HL-60 (cell line): ENCODE data around the gene CUEDC2.

Source experiments
- GABPA ChIP-seq: IDR thresholded peaks from 2 replicates; pipeline ENCODE4 v1.6.1; 2012; ENCODE audit warnings: low read depth
- POLR2AphosphoS5 ChIP-seq: IDR thresholded peaks from 2 replicates; pipeline ENCODE4 v1.6.1; 2012; ENCODE audit warnings: low read depth
- REST ChIP-seq: IDR thresholded peaks from 2 replicates; pipeline ENCODE4 v1.6.1; 2012; ENCODE audit warnings: low read depth; ENCODE audit not compliant: insufficient replicate concordance
- SPI1 ChIP-seq: IDR thresholded peaks from 2 replicates; pipeline ENCODE4 v1.6.1; 2012; ENCODE audit warnings: low read depth, mild to moderate bottlenecking, borderline replicate concordance
- TF ChIP-seq, protein P1 (sequence below): IDR thresholded peaks from one replicate; pipeline ENCODE4 v1.5.1; 2011; ENCODE audit warnings: low read length, control low read depth, inconsistent platforms; ENCODE audit not compliant: insufficient read depth

GRCh38 chr10:102425444-102425843 lies 6.9 kb downstream of the CUEDC2 start:
- TF ChIP-seq POLR2AphosphoS5 = no peak
- TF ChIP-seq, protein P1, sequence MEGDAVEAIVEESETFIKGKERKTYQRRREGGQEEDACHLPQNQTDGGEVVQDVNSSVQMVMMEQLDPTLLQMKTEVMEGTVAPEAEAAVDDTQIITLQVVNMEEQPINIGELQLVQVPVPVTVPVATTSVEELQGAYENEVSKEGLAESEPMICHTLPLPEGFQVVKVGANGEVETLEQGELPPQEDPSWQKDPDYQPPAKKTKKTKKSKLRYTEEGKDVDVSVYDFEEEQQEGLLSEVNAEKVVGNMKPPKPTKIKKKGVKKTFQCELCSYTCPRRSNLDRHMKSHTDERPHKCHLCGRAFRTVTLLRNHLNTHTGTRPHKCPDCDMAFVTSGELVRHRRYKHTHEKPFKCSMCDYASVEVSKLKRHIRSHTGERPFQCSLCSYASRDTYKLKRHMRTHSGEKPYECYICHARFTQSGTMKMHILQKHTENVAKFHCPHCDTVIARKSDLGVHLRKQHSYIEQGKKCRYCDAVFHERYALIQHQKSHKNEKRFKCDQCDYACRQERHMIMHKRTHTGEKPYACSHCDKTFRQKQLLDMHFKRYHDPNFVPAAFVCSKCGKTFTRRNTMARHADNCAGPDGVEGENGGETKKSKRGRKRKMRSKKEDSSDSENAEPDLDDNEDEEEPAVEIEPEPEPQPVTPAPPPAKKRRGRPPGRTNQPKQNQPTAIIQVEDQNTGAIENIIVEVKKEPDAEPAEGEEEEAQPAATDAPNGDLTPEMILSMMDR = no peak
- TF ChIP-seq REST = no peak
- no peak for TF ChIP-seq GABPA
- TF ChIP-seq SPI1 = no peak
